Middle frontal gyrus (tissue), 1 donor: ENCODE results near the gene FBXL13.
"Not testable (repeated sequence)": the region's sequence is repeated elsewhere in the genome, so short reads cannot be mapped to it uniquely, and the experiment has no call there.

ENCODE experiments used
- DNase-seq: peaks from one replicate; pipeline ENCODE4 v3.0.0-alpha.2; 2015; ENCODE audit warnings: low spot score; ENCODE audit errors: extremely low spot score

FBXL13 gene

DNA sequence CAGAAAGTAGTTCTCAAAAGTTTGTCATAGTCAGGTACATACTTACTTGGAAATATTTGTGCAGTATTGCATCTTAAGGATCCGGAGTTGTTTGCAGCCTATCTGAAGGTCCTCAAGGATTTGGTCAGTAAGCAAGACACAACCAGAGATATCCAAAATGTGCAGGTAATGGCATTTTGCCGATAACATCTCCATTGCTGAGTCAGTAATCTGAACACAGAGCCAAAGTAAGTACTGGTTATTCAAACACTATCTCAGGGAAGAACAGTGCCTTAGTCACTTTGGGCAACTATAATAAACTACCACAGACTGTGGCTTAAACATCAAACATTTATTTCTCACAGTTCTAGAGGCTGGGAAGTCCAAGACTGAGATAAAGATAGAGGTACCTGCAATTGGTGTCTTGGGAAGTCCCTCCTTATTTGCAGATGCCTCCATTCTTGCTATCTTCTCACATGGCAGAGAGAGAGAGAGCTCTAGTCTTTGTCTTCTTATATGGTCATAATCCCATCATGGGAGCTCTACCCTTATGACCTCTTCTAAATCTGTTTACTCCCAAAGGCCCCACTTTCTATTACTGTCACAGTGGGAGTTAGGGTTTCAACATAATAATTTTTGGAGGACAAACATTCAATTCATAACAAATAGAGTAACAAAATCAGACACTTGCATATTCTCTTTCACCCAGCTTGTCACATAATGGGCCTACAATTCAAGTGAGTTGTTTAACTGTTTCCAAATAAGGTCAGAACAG lies 252.4 kb downstream of the FBXL13 start:
- no peak for DNase-seq

DNA sequence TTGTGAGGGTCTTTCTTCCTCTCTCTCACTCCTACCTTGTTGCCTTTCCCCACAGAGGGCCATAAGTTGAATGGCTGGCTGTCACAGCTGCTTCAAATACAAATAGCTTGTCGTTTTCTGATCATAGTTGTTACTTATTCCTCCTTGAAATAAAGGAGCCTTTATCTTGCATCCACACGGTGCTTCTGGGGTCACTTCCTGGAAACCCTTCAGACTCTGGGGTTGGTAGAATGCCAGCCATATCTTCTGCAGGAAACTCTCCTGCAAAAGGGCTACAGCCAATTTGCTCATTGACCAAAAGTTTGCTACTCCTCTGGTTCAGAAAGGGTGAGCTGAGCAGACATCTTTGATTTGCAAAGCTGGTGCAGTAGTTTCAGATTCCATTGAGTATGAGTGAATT lies 255.4 kb downstream of the FBXL13 start:
- no peak for DNase-seq

DNA sequence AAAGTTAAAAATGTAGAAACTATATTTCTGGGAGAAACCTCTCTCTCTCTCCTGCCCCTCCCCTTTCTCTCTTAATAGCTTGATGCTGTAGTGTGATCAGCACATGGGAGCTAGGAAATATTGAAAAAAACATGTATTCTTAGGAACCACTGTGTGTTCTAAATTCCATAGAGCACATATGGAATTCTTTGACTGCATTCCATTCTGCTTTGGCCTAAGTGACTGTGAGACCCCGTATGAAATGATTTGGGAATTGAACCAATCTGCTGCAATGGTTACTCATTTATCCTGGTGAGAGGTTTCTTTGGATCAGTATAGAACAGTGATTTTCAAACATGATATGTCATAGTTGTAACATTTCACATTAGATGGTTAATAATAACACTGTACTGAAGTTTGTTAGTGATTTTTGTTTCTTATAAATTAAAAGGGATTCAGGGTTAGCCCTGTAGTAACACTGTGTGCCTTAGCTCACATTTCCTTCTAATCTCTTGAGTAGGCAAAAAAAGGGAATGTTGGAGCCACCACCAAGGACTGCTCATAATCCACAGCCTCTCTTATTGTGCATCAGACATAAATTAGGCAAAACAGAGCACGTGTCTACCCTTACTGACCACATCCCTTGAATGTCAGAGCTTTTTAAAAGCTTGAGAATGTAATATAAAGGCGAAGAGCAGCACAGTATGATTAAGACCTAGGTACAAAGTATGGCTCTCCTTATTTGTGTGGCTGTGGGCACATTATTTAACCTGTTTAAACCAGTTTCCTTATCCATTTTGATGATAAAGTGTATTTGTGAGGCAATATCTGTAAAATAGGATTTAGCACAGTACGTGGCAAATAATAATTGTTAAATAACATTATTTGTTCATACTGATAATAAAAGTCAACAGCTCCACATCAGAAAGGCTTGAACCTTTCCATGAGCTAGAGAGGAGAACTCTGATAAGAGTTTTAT lies 256.7 kb downstream of the FBXL13 start:
- DNase-seq: no peak

DNA sequence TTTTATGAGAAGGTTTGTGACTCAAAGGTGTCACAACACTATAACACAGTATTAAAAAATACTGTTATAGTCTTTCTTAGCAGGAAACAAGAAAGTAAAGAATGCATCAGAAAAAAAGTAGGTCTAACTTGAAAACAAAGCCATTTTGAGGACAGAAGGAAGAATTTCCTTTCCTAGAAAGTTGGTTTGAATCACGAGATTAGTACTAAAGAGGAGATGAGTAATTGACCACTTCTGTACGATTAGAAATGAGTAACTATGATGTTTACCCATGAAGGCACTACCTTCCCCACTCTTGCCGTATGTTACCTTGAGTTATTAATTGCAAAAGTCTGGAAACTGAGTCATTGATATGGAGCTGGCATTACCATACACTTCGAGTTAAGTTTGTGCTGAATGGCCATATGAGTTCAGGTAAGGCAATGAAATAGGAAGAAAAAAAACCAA lies 260.5 kb downstream of the FBXL13 start:
- no peak for DNase-seq

DNA sequence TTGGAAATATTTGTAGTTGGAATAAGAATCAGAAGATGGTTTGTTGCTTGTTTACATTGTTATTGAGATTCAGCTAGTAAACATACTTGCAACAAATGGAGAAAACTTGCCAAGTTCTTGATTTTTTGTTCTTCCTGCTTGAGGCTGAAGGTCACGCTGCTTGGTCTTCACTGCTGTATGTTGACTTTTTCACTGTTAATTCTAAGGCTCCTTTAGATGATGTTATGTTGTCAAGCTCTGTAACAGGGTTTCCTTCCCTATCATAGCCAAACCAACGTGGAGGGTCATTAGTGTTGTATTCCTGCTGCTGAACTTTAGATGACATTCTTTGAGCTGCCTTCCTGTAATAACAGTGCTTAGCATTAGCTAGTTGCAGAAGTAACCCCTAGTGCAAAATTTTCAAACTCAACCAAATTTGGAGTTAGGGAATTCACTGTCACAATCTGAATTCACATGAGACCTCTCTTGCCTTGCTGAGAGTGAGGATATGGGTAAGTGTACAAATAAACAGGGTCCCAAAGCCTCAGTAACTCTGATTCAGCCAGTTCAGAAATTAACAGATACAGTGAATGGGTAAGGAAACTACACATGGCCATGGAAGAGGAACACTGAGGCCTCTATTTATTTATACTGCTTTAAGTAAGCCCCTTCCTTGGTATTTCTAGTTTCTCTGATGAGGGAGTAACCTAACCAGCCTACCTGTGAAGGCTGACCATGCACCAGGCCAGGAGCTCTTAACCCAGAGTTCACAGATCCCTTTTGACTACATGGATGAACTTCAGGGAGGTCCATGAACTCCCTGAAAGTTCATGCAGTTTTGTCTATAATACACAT lies 261.2 kb downstream of the FBXL13 start:
- no peak for DNase-seq

DNA sequence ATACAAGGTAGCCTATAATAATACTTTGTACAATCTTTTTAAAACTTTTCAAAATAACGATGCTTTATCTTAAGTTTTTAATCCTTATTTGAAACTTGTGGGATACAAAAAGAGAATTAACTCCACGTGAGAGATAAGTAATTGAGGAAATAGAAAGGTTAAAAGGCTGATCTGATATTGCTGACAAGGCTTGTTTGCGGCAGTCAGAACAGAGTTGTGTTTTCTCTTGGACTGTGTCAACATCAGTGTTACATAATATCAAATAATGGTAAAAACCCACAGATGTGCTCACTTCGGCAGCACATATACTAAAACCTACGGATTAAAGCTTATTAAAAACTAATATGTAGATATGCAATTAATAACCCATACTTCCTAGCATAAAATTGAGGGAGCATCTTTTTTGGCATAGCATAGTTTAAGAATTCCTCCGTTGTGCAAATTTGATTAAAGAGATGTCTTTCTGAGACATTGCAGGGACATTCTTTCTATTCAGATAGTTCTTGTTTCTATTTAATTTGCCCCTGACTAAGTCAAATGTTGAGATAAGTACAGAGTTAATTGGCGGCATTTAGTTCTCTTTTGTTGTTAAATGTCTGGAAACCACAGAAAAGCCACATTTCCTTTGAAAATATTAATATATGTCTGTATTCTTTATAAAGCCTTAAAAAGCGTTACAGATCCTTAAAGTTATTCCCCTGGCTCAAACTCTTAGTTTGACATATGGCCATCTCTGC lies 262.5 kb downstream of the FBXL13 start:
- no peak for DNase-seq

DNA sequence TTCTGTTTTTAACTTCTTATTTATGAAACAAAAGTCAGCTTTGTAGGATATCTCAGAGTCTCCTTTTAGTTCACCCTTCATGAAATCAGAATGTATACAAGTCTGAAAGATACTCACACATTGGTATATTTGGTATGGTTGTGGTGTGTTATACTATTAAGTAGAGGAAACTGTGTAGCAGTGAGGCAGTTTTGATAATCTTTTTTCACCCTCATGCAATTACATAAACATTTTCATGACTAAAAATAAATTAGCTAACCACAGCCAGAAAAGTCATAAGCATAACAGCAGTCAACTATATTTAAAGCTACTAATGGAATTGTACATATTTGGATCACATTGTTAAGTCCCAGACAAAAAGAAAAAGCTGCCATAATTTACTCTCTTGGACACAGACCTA lies 263.7 kb downstream of the FBXL13 start:
- DNase-seq: no peak

DNA sequence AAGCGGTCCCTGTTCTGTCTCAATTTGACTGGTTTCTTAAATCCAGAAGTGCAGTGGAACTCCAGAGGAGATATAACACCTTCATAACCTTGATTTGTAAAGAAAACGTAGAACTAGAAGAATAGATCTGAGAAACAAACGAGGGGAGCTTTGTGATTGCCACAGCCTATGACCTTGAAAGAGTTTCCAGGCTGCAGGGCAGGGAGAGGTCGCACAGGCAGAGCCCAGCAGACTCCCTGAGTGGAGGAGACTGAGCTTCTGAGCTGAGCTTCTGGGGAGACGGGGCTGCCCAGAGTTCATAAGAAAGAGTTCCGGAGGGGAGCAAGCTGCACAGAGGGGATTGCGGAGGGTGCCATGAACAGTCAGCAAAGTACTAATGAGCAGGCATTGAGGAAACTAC lies 268.0 kb downstream of the FBXL13 start:
- DNase-seq: no peak

DNA sequence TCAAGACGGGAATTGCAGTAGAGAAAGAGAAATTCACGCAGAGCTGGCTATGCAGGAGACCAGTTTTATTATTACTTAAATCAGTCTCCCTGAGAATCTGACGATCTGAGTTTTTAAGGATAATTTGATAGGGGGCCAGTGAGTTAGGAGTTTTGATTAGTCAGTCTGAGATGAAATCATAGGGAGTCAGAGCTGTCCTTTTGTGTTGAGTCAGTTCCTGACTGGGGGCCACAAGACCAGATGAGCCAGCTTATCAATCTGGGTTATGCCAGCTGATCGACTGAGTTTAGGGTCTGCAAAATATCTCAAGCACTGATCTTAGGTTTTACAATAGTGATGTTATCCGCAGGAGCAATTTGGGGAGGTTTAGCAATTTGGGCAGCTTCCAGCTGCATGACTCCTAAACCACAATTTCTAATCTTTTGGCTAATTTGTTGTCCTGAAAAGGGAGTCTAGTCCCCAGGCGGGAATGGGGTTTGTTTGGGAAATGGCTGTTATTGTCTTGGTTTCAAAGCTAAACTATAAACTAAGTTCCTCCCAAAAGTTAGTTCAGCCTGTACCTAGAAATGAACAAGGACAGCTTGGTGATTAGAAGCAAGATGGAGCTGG lies 278.5 kb downstream of the FBXL13 start:
- not testable (repeated sequence) for DNase-seq

DNA sequence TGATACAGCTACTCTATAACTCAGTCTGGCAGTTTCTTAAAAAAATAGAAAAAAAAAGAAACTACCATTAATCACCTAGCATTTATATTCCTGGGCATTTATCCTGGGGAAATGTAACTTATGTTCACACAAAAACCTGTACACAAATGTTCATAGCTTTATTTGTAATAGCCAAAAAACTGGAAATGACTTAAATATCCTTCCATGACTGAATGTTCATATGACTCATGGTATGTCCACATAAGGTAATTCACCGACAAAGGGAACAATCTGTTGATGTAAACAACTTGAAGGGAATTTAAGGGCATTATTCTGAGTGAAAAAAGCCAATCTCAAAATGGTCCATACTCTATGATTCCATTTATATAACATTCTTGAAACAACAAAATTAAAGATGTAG lies 280.0 kb downstream of the FBXL13 start:
- DNase-seq: not testable (repeated sequence)

DNA sequence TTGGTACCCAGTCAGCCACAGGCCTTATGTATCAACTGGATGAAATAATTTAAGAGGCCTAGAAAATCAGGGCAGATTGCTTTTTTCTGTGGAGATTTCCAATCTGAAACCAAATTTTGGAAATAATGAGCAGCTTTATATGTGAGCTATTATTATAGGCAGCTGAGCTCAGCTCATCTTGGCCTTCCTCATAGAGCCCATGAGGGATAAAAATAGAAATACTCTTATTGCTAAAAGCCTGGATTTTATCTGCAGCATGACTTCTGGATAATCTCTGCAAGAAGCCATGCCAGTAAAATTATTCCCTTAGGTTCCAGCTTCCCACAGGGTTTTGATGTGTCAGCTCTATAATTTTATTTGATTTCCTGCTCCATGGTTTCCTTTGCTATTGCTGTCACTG lies 282.8 kb downstream of the FBXL13 start:
- DNase-seq: not testable (repeated sequence)

DNA sequence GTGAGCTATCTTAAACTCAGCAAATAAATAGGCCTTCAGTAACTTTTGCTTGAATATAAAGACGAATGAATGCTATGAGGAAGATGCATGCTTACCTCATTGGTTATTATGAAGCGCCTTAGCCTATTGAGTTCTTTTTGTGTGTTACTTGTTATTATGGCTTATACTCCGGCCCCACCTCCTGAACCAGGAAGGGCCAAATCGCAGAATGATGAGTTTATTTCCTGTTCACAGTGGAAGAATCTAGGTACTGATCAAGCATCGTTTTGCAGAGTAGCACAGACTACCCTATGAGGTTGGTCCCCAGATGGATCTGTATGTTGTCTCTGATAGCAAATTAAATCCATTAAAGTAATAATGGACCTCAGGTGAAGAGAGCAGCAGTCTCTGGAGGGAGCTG lies 283.2 kb downstream of the FBXL13 start:
- DNase-seq: not testable (repeated sequence)

DNA sequence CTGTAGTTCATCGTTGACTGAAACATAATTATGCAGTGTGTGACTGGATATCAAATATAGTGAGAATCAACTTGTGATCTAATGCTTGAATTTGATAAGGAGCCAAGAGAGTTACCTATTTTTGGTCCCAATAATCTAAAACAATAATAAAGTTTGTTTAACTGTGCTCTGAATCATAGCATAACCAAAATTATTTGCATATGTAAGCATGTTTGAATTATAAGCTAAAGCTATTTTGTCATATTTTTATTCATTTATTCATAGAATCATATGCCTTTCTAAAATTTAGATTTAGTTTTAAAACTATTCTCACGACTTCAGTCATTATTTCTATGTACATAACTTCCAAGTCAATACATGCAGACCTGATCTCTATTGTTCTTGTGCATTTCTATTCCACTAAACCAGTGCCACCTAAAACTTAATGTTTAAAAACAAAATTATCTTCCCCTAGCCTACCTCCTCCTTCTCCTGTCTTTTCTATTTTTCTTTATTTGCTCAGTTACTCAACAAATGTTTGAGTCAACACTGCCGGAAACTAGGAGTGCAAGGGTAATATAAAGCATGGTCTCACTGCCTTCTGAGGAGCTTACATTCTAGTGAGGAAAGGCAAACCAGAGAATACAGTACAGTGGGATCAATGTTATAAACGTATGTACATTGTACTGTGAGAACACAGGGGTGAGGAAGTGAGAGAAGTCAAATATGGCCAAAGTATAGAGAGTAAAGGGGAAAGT lies 284.1 kb downstream of the FBXL13 start:
- DNase-seq: not testable (repeated sequence)

DNA sequence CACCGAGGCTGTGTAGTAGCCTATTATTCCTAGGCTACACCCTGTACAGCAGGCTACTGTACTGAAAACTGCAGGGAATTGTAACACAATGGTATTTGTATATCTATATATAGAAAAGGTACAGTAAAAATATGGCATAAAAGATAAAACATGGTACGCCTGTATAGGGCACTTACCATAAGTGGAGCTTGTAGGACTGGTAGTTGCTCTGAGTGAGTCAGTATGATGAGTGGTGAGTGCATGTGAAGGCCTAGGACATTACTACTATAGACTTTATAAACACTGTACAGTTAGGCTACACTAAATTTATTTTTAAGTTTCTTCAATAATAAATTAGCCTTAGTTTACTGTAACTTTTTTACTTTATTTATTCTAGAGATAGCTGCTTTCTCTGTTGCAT lies 285.8 kb downstream of the FBXL13 start:
- not testable (repeated sequence) for DNase-seq

DNA sequence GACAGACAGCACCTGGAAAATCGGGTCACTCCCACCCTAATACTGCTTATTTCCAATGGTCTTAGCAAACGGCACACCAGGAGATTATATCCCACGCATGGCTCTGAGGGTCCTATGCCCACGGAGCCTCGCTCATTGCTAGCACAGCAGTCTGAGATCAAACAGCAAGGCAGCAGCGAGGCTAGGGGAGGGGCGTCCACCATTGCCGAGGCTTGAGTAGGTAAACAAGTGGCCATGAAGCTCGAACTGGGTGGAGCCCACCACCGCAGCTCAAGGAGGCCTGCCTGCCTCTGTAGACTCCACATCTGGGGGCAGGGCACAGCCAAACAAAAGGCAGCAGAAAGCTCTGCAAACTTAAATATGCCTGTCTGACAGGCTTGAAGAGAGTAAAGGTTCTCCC lies 293.7 kb downstream of the FBXL13 start:
- DNase-seq: not testable (repeated sequence)

DNA sequence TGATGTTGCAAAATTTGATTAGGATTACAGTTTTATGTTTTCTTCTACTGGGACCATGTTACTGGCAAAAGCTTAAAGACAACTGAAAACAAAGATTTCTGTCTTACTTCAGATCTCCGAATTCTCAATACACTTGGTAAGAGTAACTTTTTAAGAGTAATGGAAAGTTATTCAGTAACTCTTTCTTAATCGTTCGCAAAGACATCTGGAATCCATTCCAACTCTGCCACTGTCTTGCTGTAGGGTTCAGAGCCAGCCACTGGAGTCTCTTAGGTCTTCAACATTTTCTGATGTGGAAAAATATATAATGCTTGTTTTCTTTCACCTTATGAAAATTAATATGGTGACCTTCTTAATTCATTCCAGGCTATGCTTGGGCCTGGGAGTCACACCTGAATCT lies 295.9 kb downstream of the FBXL13 start:
- not testable (repeated sequence) for DNase-seq

DNA sequence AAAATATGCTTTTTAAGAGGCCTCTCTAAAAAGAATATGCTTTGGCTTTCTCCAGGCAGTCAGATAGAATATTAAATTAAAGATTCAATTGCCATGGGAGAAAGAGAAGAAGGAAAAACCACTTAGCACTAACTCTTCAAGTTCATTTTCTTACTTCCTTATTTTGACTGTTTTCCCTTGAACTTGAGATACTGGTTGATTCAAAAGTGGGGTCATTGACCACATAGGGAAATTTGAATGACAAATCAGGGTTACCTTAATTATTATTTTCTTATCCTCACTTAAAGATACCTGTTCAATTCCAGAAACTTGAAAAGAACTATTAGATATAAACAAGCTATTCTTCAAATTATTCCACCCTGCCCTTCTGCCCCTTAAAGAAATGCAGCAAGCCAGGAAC lies 298.4 kb downstream of the FBXL13 start:
- DNase-seq: not testable (repeated sequence)

DNA sequence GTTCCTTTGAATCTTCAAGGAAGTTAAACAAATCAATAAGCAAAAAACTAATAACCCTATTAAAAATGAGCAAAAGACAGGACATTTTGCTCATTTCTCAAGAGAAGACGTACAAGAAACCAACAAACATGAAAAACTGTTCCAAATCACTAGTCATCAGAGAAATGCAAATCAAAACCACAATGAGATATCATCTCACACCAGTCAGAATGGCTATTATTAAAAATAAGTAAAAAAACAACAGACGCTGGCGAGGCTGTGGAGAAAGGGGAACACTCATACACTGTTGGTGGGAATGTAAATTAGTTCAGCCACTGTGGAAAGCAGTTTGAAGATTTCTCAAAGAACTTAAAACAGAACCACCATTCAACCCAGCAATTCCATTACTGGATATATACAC lies 304.1 kb downstream of the FBXL13 start:
- not testable (repeated sequence) for DNase-seq

DNA sequence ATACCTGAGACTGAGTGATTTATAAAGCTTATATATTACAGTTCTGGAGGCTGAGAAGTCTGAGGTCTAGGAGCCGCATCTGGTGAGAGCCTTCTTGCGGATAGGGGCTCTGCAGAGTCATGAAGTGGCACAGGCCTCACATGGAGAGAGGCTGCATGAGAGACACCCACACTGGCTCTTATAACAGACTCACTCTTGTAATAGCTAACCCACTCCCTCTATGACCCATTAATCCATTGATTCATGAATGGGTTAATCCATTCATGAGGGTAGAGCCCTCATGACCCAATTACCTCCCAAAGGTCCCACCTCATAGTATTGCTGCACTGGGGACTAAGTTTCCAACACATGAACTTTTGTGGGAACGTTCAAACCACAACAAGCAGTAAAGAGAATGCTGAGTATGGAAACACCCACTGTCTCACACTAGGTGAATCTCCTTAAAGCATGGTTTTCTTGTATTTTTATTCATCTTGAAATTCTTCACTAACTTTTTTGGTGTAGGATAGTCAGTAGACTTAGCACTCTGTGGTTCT lies 304.9 kb downstream of the FBXL13 start:
- DNase-seq: not testable (repeated sequence)
